GM19372 (cell line): Measurements from ENCODE around the gene FAM43A.

Experiments used
- ATAC-seq: cut with Tn5 transposase; IDR thresholded peaks from one replicate; pipeline ENCODE4 v1.9.1; 2021; ENCODE audit warnings: mild to moderate bottlenecking, low read depth, moderate library complexity; ENCODE audit not compliant: unreplicated experiment

Gene FAM43A, protein sequence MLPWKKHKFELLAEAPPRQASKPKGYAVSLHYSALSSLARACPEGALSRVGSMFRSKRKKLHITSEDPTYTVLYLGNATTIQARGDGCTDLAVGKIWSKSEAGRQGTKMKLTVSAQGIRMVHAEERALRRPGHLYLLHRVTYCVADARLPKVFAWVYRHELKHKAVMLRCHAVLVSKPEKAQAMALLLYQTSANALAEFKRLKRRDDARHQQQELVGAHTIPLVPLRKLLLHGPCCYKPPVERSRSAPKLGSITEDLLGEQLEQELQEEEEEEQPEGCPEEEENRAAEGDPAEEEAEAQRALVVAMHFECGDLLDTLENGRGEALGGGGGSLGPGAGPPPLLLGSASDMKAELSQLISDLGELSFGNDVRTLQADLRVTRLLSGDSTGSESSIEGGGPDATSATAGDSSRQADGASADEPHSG

DNA sequence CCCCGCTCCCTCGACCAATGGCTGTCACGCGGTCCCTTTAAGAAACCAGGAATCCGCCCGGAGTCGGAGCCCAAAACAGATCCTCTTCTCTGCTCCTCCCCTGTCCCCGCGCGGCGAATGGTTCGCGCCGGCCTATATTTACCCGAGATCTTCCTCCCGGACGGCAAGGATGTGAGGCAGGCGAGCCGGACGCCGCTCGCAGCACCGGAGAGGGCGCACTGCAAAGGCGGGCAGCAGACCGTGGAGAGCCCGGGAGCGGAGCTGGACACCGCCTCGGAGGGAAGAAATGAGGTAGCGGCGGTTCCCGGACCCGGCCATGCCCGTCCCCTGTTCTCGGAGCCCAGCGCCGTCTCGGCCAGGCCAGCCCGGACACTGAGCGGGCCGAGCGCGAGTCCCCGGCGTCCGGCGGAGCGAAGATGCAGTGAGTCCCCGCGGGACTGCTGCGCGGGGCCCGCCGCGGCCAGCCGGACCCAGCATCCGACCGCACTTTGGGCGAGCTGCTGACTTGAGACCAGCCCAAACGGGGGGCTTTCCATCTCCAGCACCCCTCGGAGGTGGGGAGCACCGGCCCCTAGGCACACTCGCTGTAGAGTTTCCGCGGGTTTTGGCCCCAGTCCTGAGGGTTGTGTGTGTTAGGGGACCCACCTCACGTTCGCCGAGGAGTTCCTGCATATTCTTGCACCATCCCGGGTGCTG lies at the start of gene FAM43A:
FAM43A (plus strand) TSS at position 166 of the 696 bp plus-strand sequence. CDS start 944 bp downstream, outside the sequence.
- peak; percentile 43 for ATAC-seq

DNA sequence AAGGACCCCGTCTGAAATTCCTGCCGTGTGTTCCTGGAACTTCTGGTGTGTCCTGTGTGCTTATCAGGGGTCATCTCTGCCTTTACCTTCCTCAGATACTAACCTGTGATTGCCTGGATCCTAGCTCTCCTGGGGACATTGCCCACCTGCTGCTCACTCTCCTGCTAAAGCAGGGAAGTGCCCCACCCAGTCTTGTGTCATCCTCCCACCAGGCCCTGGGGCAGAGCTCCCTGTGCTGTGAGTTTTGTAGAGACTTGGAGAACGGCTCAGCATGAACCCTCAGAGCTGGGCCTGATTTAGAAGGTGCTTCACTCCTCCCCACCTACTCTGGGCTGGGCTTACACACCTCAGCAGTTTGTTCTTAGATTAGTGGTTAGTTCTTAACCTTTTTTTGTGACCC lies 48.6 kb upstream of the FAM43A start:
- no peak for ATAC-seq

DNA sequence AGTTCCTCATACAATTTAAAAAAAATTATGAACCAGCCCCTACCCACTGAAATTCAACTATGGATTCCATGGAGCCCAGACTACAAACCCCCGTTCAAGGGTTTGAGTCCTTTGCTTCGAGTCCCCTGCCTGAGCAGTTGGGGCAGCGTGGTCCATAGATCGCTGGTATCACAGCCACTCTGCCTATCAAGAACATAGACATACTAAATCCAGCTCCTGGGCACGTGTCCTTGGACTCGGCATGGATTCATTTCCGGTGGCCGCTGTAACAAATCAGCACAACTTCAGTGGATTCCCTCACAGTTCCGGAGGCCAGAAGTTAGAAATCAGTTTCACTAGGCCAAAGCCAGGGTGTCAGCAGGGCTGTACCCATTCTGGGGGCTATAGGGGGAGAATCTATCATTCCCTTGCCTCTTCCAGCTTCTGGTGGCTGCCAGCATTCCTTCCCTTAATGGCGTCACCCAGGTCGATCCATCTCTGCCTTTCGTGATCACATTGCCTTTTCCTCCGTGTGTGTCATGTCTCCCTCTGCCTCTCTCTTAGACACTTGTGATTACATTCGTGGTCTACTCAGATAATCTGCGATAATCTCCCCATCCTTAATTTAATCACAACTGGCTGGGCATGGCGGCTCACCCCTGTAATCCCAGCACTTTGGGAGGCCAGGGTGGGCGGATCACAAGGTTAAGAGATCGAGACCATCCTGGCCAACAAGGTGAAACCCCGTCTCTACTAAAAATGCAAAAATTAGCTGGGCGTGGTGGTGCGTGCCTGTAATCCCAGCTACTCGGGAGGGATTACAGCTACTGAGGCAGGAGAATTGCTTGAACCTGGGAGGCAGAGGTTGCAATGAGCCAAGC lies 47.9 kb upstream of the FAM43A start:
- ATAC-seq, result no peak

DNA sequence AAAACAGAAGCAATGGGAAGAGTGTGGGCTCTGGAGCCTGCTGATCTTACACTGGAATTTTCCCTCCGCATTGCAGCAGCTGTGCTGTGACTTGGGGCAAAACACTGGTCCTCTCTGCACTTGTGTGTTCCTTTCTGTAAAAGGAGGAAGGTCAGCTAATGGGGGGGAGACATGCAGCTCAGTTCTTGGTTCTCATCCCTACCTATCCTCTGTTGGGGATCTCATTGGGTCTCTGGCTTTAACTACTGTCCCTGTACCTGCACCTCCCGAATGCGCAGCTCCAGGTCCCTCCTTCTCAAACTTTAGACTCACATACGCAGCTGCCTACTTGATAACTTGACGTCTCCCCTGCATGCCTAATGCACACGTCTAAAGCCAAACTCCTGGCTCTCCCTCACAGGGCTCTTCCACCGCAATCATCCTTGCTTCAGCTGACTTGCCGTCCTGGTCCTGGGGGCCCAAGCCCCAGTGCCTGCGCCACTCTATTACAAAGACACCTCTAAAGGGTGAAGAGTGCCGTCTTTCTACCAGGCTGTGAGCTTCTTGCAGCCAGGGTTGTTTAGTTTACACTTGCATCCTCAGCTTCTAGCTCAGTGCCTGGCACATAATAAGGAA lies 46.6 kb upstream of the FAM43A start:
- ATAC-seq, result no peak

DNA sequence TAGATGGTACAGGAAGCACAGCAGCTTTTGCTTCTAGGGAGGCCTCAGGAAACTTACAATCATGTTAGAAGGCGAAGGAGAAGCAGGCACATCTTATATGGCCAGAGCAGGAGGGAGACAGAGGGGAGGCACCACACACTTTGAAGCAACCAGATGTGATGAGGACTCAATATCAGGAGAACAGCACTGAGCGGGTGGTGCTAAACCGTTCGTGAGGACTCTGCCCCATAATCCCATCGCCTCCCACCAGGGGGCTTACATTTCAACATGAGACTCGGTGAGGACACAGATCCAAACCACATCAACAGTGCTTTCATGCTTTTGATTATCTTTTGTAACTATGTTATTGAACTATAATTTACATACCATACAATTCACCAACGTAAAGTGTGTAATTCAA lies 44.9 kb upstream of the FAM43A start:
- no peak for ATAC-seq

DNA sequence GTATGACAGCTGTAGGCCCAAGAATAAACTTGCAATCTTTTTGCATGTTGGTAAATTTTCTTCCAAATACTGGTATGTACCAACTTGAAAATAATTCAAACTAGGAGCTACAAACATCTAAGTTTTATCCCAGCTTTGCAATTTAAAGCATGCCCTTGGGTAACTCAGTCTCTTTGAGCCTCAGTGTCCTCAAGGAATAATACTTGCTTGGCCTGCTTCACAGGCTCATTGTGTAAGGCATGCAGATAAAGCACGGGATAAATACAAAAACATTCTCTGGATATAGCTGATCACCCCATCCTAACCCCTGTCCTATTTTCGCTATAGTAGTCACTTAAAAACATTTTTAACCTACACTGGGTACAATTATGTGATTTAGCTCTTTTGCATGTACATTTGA lies 42.9 kb upstream of the FAM43A start:
- no peak for ATAC-seq

DNA sequence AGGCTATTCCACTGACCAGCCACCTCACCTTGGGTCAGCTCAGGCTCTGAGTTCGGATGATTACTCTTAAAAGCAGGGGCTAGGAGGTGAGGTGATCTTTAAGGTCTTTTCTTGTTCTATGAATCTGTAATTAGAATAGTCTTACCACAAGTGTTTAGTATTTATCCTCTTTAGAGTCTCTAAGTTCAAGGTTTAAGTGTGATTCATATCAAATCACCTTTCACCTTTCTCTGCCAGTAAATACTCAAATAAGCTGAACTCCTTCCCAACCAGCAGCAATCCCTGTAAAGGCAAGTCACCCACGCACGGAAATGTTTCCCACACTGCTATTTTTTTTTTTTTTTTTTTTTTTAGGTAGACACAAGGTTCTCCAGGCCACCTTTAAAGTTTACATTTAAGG lies 37.9 kb upstream of the FAM43A start:
- ATAC-seq, result no peak

DNA sequence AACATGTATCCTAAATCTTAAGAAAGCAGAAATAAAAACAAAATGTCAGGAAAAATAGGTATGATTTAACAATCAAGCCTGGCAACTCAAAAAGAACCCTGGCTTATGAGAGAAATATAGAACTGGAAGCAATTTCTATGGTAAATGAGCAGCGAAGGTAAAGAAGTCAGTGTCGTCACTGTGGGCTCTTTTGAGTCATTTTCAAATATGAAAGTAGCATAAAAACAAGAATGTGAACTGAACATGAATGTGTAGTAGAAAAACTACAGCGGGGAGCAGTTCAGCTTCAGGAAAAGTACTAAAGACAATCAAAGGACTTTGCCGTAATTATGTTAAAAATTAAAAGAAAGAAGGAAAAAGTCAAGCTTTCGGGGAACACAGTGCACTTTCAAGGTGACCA lies 31.2 kb upstream of the FAM43A start:
- ATAC-seq, result peak; percentile 87

DNA sequence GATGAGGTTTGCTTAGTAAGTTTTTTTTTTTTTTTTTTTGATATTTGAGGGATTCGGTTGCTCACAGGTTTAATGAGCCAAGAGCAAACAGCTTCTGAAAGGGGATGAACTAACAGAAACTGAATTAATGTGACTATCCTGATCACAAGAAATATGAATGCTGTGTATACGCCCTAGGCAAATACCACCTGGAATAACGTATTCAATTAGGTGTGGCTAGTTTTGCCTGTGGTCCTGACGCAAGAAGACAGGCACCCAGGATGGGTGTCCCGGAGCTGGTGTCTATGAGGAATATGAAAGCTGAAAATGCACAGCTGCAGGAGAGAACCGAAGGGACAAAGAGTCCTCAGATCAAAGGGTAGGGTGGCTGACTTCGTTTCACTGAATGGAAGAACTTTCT lies 28.2 kb upstream of the FAM43A start:
- ATAC-seq, result no peak

DNA sequence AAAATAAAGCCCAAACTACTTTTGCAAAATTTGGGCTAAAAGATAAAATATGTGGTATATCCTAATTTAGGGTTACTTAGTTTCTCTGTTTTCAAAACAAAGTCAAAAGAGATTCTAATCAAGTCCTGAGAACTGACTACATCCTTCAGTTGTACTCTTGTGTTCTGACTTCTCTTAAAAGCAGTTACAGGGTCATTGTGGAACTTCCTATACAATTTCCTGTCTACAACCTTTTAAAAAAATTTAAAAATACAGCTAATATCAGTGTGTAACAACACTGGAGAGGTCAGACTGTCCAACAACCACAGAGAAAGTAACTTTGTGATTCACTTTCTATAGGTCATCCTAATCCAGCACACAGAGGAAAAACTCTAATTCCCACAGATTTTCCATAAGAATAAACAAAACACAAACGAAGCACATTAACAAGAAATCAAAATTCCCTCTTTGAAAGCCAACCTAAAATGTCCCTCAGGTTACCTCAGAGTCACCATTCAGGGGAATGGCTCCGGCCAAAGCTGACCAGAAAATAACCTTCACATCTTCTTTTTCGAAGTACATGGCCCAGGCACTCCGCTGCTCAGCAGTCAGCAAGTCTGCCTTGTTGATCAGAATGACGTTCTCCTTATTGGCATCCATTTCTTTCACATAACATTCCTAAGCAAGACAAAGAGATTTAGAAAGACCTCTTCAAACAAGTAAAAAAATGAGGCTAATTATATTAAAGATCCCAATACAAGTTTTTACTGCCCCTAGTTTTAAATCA lies 27.0 kb upstream of the FAM43A start:
- no peak for ATAC-seq

DNA sequence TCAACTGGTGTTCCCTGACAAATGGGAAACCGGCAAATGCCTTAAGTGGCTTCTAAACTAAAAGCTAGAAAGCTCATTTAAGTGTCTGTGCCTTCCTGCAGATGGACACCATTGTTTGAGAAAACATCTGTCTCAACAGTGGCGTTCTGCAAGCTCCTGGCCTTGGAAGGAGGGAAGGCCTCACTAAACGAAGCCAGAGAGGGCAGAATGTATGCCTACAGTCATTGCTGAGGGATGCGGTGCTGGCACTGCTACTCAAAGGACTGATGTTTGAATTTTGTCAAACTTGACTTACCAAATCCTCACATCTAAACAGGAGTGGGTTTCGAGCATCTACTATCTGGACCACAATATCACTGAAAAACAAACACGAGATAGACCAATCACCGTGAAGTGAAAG lies 25.9 kb upstream of the FAM43A start:
- no peak for ATAC-seq

DNA sequence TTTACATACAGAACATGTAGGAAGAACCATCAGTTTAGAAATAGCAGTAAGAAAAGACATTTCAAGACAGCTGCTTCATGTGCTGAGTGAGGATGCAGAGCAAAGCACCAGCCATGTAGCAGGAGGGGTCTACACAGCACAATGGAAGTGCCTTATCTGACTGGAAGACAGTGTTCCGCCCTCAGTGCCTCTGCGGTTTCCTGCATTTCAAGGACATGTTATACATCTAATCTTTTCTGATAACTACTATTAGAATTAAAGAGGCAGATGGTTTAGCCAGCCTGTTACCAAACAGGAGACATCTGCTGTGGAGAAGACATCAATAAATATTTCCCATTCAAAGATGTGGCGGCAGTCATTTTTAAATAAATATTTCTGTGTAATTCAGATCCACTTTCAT lies 24.3 kb upstream of the FAM43A start:
- no peak for ATAC-seq

DNA sequence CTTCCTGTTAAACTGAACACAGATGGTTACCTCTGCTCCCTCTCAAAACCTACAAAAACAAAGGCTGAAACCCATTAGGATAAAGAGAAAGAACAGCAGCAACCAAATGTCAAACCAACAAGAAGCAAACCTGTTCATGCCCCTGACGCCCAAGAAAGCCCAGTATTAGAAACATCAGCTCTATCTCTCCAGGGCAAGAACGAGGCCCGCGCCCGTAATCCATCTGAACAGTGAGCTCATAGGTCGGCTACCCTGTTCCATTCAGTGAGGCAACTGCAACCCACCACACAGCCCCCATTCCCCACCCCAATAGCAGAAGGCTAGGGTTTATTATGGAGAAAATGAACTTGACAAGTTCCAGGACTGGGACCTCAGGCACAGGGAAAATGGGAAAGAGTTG lies 23.7 kb upstream of the FAM43A start:
- no peak for ATAC-seq

DNA sequence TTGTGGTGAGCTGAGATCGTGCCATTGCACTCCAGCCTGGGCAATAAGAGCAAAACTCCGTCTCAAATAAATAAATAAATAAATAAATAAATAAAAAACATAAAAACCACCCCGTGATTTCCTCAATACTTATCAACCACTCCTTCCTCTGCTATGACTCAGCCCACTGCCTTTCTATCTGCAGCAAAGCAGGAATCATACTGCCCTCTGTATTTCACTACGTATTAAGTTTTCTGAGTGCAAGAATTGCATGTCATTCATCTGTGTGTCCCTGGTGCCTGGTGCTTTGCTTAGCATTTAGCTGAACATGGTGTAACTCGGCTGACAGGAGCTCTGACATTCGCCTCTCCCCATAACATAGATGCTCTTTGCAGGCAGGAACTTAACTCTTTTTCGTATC lies 20.8 kb upstream of the FAM43A start:
- ATAC-seq, result no peak

DNA sequence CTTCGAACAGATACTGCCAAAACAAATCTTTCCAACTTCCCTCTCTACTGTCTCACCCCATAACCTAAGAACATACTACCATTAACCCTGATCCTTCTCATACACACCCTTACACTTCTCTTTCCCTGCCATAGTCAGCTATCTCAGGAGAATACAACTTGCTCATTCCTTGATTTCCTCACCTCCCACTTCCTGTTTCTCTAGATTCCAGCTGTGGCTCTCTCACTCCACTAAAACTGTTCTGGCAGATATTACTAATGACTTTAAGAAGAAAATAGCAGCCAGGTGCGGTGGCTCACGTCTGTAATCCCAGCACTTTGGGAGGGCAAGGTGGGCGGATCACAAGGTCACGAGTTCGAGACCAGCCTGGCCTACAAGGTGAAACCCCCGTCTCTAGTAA lies 18.3 kb upstream of the FAM43A start:
- ATAC-seq, result no peak

DNA sequence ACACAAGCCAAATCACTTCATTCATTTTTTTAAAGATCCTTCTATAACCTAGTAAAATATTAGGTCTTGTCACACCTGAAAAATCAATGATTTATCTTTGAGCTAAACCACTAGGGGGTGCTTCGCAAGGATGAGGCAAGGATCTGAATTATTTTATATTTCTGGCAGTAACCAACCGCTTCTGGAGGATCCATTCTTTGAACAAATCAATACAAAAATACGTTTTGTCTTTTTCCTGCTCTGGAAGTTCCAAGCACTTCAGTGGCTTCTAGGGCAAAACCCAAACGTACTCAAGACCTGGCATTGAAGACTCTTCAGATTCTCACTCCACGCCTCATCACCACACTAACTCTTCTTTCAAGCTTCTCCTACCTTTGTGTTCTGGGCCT lies 14.2 kb upstream of the FAM43A start:
- ATAC-seq, result no peak

DNA sequence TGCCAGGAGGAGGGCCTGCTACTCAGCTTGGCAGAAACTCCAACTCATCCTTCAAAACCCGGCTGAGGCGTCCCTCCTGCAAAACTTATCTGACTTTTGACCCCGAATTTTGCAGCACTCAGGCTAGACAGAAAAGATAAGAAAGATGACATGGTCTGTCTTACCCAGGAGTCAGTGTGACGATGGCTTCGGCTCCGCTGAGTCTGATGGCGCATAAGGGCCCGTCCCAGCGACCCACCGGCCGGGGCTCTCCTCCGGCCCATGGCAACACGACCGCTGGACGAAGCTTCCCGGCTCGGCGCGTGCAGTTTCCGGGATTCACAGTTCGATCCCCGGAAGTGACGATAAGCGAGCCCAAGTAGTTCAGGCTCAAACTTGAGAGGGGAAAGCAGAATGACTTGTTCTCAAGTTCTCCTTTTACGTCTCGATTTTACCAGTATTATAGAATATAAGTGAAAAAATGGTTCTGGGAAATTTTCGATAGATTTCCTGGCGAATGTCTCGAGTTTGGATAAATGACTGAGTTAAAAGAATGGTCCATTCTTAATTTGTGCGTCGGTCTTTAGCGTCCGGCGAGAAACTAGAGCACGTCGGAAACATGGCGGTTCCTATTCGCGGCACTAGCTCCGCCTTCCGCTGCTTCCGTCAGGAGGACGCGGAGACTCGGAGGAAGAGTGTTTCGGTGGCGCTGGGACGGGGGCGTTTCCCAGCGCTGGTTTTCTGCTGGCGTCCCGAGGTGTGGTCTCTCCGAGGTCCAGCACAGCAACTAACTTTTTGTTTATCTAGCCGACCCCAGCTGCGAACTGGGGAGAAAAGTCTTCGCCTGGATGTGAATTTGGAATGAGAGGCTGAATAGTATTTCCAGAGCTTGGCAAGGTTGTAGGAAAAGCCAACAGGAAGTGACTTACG lies 13.5 kb upstream of the FAM43A start, which contains the start of gene LSG1:
LSG1 (minus strand) TSS at position 292 of the 909 bp plus-strand sequence; CDS start at position 263, 29 bp downstream.
- peak; percentile 81 for ATAC-seq

DNA sequence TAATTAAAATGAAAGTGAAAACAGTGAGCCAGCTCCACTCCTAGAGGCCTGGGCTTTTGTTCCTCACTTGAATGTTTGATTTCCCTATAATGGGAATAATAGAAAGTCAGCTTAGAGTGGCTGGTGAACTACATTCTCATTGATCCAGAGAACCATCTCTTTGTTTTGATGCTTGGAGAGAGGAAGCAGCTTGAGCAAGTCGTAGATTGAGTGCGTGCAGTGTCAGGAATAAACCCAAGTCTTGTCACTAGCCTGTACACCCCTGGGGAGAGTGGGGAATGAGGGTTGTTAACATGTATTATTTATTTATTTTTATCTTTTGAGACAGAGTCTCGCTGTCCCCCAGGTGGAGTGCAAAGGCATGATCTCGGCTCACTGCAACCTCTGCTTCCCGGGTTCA lies 12.8 kb upstream of the FAM43A start:
- no peak for ATAC-seq

DNA sequence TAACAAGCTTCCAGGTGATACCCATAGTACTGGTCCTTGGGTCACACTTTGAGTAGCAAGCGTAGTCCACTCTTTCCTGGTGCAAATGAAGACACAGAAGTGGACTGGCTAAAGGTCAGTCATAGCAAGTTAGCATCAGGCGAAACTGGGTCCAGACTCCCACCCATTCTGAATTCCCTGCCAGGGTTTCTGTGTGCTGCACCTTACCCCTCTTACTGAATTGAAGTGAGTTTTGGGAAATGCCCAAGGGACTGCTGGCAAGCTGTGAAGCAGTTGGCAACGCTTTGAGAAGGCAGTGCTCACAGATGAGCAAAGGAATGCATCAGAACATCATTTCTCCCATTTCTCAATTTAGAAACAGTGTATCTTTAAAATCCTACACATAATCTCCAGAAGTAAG lies 11.9 kb upstream of the FAM43A start:
- no peak for ATAC-seq
